HG03039 (cell line): ENCODE data around the gene RNF152.

Experiments used
- ATAC-seq: cut with Tn5 transposase; IDR thresholded peaks from one replicate; pipeline ENCODE4 v1.9.1; 2021; ENCODE audit warnings: mild to moderate bottlenecking, moderate library complexity; ENCODE audit not compliant: unreplicated experiment

The RNF152 gene

DNA sequence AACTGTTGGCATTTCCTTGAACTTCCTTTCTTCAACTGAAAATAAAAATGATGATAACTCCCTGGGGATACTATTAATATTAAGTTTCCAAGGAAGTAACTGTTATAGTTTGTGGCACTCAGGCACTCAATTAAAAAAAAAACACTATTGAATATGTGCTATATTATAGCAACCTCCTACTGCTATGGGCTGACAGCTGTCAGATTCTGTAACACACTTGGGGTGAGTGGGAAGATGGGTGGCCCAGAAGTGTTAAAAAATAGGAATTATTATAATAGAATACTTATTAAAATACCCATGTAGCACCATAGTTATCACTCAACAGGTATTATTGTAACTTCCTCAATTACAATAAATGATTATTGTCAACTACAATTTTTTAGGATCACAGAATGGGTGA lies 130.9 kb downstream of the RNF152 start:
- ATAC-seq = no peak
